Bronchial epithelial cell (primary cell): ENCODE measurements around the gene THBS4. TPM values are rescaled to one million over a fixed set of nuclear protein-coding genes. Genes with fewer than 3 reads are reported as not detected.

ENCODE experiments used
- DNase-seq: peaks from one replicate; pipeline ENCODE4 v3.0.0-alpha.2; 2010; ENCODE audit warnings: low read depth
- FAIRE-seq: peaks from 2 replicates; lab custom pipeline; 2011; peaks lifted over from hg19 to GRCh38; lab: Jason Lieb, UNC
- H3K27me3 ChIP-seq: 2 replicates; pipeline ENCODE4 v1.5.1; 2011; ENCODE audit warnings: low read length; ENCODE audit not compliant: control insufficient read depth, insufficient read depth
- H3K36me3 ChIP-seq: 2 replicates; pipeline ENCODE4 v1.5.1; 2011; ENCODE audit warnings: low read length; ENCODE audit not compliant: control insufficient read depth, insufficient read depth
- H3K4me3 ChIP-seq: 2 replicates; pipeline ENCODE4 v1.5.1; 2011; ENCODE audit warnings: mild to moderate bottlenecking, low read depth, low read length, control low read depth
- total RNA-seq: library from RNA; depleted of rRNA; stranded (reverse); fragments of >200 nt; gene quantifications from 2 replicates; pipeline ENCODE4 v1.2.1, GENCODE V29; 2014
- TF ChIP-seq, protein P1 (sequence below): IDR thresholded peaks from 2 replicates; pipeline ENCODE4 v1.5.1; 2011; ENCODE audit warnings: mild to moderate bottlenecking, moderate library complexity, low read length, control low read depth, inconsistent platforms; ENCODE audit not compliant: insufficient read depth, severe bottlenecking

The THBS4 gene
- total RNA-seq, 1 donor from 2014 or later = 0.26 TPM

DNA sequence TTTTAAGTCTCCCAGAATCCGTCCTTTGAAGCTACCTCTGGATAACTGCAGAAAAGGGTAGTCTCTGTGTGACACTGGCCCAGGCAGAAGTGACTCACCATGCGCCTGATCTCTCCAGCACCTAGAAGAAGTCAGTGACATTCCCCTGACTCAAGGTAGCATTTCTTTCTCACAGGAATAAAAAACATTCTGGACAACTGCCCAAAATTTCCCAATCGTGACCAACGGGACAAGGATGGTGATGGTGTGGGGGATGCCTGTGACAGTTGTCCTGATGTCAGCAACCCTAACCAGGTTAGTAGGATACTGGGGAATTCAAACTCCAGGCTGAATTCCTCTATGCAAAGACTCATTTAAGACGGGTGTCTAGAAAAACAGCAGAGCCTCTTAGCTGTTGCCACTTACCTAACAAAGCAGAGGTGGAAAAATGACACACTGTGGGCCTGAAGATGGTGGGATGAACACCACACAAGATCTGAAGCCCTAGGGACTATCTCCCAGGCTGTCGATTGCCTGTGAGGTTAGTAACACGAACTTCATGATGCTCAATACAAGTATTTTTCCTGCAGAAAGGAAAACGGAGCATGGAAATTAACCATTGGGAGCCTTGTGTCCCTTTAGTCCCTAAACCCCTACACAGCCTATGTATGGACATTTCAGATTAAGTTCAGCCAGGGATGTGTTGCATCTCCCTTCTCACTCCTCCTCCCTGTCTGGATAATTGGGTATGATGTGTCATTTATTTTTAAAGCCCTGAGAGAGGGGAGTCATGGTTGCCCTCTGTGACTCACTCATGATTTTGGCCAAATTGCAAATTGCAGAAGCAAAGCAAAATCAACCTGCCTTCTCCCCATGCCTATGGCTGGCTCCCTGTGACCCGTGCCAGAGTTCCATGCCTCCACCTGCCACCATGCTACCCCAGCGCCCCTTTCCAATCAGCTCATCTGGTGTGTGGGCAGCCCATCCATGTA lies 37.2 kb downstream of the THBS4 start:
- FAIRE-seq = no peak
- TF ChIP-seq, protein P1, sequence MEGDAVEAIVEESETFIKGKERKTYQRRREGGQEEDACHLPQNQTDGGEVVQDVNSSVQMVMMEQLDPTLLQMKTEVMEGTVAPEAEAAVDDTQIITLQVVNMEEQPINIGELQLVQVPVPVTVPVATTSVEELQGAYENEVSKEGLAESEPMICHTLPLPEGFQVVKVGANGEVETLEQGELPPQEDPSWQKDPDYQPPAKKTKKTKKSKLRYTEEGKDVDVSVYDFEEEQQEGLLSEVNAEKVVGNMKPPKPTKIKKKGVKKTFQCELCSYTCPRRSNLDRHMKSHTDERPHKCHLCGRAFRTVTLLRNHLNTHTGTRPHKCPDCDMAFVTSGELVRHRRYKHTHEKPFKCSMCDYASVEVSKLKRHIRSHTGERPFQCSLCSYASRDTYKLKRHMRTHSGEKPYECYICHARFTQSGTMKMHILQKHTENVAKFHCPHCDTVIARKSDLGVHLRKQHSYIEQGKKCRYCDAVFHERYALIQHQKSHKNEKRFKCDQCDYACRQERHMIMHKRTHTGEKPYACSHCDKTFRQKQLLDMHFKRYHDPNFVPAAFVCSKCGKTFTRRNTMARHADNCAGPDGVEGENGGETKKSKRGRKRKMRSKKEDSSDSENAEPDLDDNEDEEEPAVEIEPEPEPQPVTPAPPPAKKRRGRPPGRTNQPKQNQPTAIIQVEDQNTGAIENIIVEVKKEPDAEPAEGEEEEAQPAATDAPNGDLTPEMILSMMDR = no peak
- no peak for DNase-seq

DNA sequence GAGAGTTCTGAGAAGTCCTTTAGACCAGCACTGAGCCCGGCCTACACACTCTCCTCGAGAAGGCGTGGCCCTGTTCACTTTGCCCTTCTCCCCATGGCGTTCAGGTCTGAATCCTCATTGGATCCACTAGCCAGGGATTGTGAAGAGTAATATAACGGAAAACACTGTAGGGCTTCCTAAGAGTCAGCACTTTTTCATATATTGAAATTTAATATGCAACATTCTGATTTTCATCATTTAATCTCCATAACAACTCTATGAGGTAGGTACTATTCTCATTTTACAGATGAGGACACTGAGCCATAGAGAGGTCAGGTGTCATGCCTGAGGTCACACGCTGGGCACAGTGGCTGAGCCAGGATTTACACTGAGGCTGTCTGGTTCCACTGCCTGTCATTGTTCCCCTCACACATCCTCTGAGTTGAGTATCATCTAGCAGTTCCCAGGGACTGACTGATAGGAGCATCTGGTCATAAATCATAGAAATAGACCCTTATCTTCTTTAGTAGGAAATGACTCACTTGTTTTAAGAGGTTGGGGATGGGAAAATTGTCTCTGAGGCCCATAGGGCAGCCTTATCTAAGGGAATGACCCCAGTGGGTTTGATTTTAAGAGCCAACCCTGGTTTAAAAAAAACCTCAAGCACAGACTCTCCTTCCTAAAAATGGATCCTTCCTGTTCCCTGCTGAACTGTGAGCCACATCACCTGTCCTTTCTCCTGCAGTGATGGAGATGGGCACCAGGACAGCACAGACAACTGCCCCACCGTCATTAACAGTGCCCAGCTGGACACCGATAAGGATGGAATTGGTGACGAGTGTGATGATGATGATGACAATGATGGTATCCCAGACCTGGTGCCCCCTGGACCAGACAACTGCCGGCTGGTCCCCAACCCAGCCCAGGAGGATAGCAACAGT lies 41.2 kb downstream of the THBS4 start:
- TF ChIP-seq, protein P1 = no peak
- Histone ChIP-seq H3K27me3 (no peaks in the 10 kb centered on the region), H3K36me3 (no peaks in the 10 kb centered on the region), H3K4me3 (no peak overlapping the region)
- no peak for FAIRE-seq
- no peak for DNase-seq

More for the DNA sequence above, 37.2 kb downstream of the THBS4 start:
- no peaks in the 10 kb centered on the region for H3K36me3 ChIP-seq
- no peaks in the 10 kb centered on the region for H3K27me3 ChIP-seq
- no peak overlapping the region for H3K4me3 ChIP-seq

DNA sequence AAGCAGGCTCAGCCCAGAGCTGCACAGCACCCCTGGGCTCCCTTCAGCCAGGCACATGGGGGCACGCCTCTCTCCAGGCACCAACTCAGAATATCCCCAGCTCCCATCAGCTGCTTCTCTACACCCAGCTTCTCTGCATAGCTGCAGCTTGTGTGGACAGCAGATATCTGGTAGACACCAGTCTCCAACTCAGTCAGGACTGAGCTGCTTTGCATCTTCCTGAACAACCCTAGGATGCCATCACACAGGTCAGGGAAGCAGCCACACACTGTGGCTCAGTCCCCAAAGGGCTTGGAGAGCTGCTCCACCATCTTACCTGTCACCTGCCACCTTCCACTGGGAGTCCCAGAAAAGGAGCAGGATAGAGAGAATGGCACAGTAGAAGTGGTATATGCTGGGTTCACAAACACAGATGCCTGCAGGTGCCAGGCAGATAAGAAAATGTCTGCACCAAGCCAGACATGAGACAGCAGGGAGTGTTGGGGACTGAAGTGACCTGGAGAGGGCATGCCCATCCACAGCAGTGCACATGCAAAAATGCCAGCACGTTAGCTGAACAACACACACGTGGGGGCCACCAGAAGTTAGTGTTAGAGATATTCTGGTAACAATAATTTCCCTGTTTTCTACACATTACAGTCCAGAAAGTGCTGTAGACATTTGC lies 42.0 kb downstream of the THBS4 start:
- Histone ChIP-seq H3K27me3 (no peaks in the 10 kb centered on the region), H3K4me3 (no peak overlapping the region), H3K36me3 (no peaks in the 10 kb centered on the region)
- TF ChIP-seq, protein P1 = no peak
- FAIRE-seq (no peak), DNase-seq (no peak)

DNA sequence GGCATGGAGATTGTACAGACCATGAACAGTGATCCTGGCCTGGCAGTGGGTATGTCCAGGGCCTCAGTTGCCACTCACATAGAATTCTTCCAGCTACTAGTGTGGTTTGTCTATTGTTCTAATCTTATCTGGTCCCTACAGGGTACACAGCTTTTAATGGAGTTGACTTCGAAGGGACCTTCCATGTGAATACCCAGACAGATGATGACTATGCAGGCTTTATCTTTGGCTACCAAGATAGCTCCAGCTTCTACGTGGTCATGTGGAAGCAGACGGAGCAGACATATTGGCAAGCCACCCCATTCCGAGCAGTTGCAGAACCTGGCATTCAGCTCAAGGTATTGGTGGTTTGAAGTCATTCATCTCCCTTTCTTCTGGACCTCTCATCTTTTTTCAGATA lies 43.8 kb downstream of the THBS4 start:
- Histone ChIP-seq H3K4me3 (no peak overlapping the region), H3K27me3 (no peaks in the 10 kb centered on the region), H3K36me3 (no peaks in the 10 kb centered on the region)
- TF ChIP-seq, protein P1 = no peak
- FAIRE-seq (no peak), DNase-seq (no peak)

DNA sequence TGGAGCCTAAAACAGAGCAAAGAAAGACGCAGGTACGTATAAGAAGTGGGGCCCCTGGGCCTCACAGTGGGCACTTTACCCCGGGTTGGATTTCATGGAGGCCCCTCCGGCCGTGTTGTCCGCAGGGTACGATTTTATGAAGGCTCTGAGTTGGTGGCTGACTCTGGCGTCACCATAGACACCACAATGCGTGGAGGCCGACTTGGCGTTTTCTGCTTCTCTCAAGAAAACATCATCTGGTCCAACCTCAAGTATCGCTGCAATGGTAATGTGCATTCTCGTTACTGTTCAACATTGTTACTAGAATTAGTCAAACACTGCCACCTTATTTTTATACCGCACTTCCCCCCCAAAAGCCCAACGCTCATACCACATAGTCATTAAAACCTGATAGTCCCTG lies 47.1 kb downstream of the THBS4 start:
- TF ChIP-seq, protein P1 = no peak
- FAIRE-seq = no peak
- Histone ChIP-seq H3K4me3 (no peak overlapping the region), H3K36me3 (no peaks in the 10 kb centered on the region), H3K27me3 (no peaks in the 10 kb centered on the region)
- DNase-seq = no peak
